ENCODE measurements around the gene UGT1A5.

- TF ChIP-seq TBP (IDR thresholded peaks at IDR 0.05; ENCODE audit: low read depth, low read length) (no peak), CHD2 (IDR thresholded peaks at IDR 0.05; ENCODE audit: low read length) (no peak), CTCF (IDR thresholded peaks at IDR 0.05; ENCODE audit: control extremely low read depth in 1 of 3, insufficient read depth in 1 of 3, low read depth in 1 of 3, low read length in 3 of 3) (no peak), POLR2A (IDR thresholded peaks at IDR 0.05; ENCODE audit: control extremely low read depth in 1 of 2, low read depth in 2 of 2, low read length in 2 of 2) (no peak), POLR2AphosphoS5 (IDR thresholded peaks at IDR 0.05; ENCODE audit: low read depth, low read length) (no peak)
Observed at GRCh38 chr2:233764761-233765160, 52.1 kb downstream of the UGT1A5 start.

Measured in H1 (cell line).